WTC11 (cell line): Measurements from ENCODE around the gene LSP1. TPM values are rescaled to one million over a fixed set of nuclear protein-coding genes. Genes with fewer than 3 reads are reported as not detected.
"Not testable (repeated sequence)": the region's sequence is repeated elsewhere in the genome, so short reads cannot be mapped to it uniquely, and the experiment has no call there.

ENCODE experiments used
- ATAC-seq: fragments of 200-7000 bp; cut with Tn5 transposase; 2 replicates; pipeline ENCODE4 v1.10.0; 2021; ENCODE audit warnings: mild to moderate bottlenecking, moderate library complexity
- CTCF ChIA-PET: fragments of 300-600 bp; sonication (Branson Sonifier 250); formaldehyde crosslinking; loops from one replicate; lab custom pipeline; 2021; ENCODE audit warnings: antibody characterized with exemption; lab: Charles Lee
- POLR2A ChIA-PET: fragments of 350-600 bp; sonication (Branson Sonifier 250); formaldehyde crosslinking; loops from one replicate; lab custom pipeline; 2021; ENCODE audit warnings: antibody characterized with exemption; lab: Charles Lee
- DNase-seq: peaks from one replicate; pipeline ENCODE4 v3.0.0; 2021; ENCODE audit warnings: low spot score
- H3K27ac Mint-ChIP-seq: 2 replicates; pipeline ENCODE4 v1.8.0; 2021; ENCODE audit warnings: mixed read lengths
- H3K27me3 Mint-ChIP-seq: 2 replicates; pipeline ENCODE4 v1.8.0; 2021; ENCODE audit warnings: low read depth, mild to moderate bottlenecking, moderate library complexity, mixed read lengths
- H3K36me3 Mint-ChIP-seq: 2 replicates; pipeline ENCODE4 v1.8.0; 2021; ENCODE audit warnings: mixed read lengths
- H3K4me1 Mint-ChIP-seq: 2 replicates; pipeline ENCODE4 v1.8.0; 2022; ENCODE audit warnings: mixed read lengths
- H3K4me3 Mint-ChIP-seq: 2 replicates; pipeline ENCODE4 v1.8.0; 2021; ENCODE audit warnings: mild to moderate bottlenecking, moderate library complexity, mixed read lengths
- H3K9me3 Mint-ChIP-seq: 2 replicates; pipeline ENCODE4 v1.8.0; 2021; ENCODE audit warnings: mixed read lengths
- IRF2 ChIP-seq: sonication (generic); formaldehyde crosslinking; IDR thresholded peaks from 2 replicates; pipeline ENCODE4 v1.8.0; 2022; ENCODE audit warnings: low read depth, missing genetic modification reagents, borderline replicate concordance
- JAZF1 ChIP-seq: fragments of 250-450 bp; sonication (Bioruptor Pico); IDR thresholded peaks from 2 replicates; pipeline ENCODE4 v1.9.0; 2021; ENCODE audit warnings: moderate library complexity, mild to moderate bottlenecking, inconsistent platforms
- MYBL2 ChIP-seq: sonication (generic); formaldehyde crosslinking; IDR thresholded peaks from 2 replicates; pipeline ENCODE4 v1.8.1; 2023; ENCODE audit warnings: mild to moderate bottlenecking, moderate library complexity, missing genetic modification reagents
- NR1H2 ChIP-seq: sonication (generic); formaldehyde crosslinking; IDR thresholded peaks from 2 replicates; pipeline ENCODE4 v1.9.0; 2021; ENCODE audit warnings: mild to moderate bottlenecking, moderate library complexity, missing genetic modification reagents
- NR2C2 ChIP-seq: sonication (generic); formaldehyde crosslinking; IDR thresholded peaks from 2 replicates; pipeline ENCODE4 v1.8.0; 2022; ENCODE audit warnings: mild to moderate bottlenecking, missing genetic modification reagents
- RORB ChIP-seq: fragments of 250-450 bp; sonication (Bioruptor Pico); IDR thresholded peaks from 2 replicates; pipeline ENCODE4 v1.9.0; 2021; ENCODE audit warnings: mild to moderate bottlenecking
- SMAD3 ChIP-seq: sonication (generic); formaldehyde crosslinking; IDR thresholded peaks from 2 replicates; pipeline ENCODE4 v1.8.0; 2022; ENCODE audit warnings: missing genetic modification reagents, mild to moderate bottlenecking, borderline replicate concordance
- SMAD4 ChIP-seq: sonication (generic); formaldehyde crosslinking; IDR thresholded peaks from 2 replicates; pipeline ENCODE4 v1.8.0; 2022; ENCODE audit warnings: mild to moderate bottlenecking, missing genetic modification reagents
- SP1 ChIP-seq: sonication (generic); formaldehyde crosslinking; conservative IDR thresholded peaks from 2 replicates; pipeline ENCODE4 v1.8.1; 2022; ENCODE audit warnings: missing genetic modification reagents
- TP53 ChIP-seq: sonication (generic); formaldehyde crosslinking; IDR thresholded peaks from 2 replicates; pipeline ENCODE4 v1.8.1; 2023; ENCODE audit warnings: mild to moderate bottlenecking, missing genetic modification reagents
- ZNF219 ChIP-seq: sonication (generic); formaldehyde crosslinking; IDR thresholded peaks from 2 replicates; pipeline ENCODE4 v1.8.0; 2023; ENCODE audit warnings: missing genetic modification reagents, mild to moderate bottlenecking, borderline replicate concordance
- total RNA-seq: library from RNA; stranded (reverse); gene quantifications from 3 replicates; pipeline ENCODE4 v1.2.3, GENCODE V29; 2021
- TF ChIP-seq, protein P1 (sequence below): sonication (generic); formaldehyde crosslinking; IDR thresholded peaks from 2 replicates; pipeline ENCODE4 v1.8.1; 2023; ENCODE audit warnings: mild to moderate bottlenecking, missing genetic modification reagents, borderline replicate concordance
- TF ChIP-seq, protein P2 (sequence below): sonication (generic); formaldehyde crosslinking; IDR thresholded peaks from 2 replicates; pipeline ENCODE4 v1.8.1; 2022; ENCODE audit warnings: low read depth, mild to moderate bottlenecking, moderate library complexity, missing genetic modification reagents, borderline replicate concordance
- TF ChIP-seq, protein P3 (sequence below): fragments of 250-450 bp; sonication (Bioruptor Pico); IDR thresholded peaks from 2 replicates; pipeline ENCODE4 v1.9.0; 2021; ENCODE audit warnings: moderate library complexity, mild to moderate bottlenecking, inconsistent platforms, borderline replicate concordance
- TF ChIP-seq, protein P4 (sequence below): sonication (generic); formaldehyde crosslinking; IDR thresholded peaks from 2 replicates; pipeline ENCODE4 v1.8.1; 2022; ENCODE audit warnings: mild to moderate bottlenecking, moderate library complexity, missing genetic modification reagents
- TF ChIP-seq, protein P5 (sequence below): fragments of 250-450 bp; sonication (Bioruptor Pico); conservative IDR thresholded peaks from 2 replicates; pipeline ENCODE4 v1.9.0; 2021; ENCODE audit warnings: mild to moderate bottlenecking
- TF ChIP-seq, protein P6 (sequence below): fragments of 250-450 bp; sonication (Bioruptor Pico); IDR thresholded peaks from 2 replicates; pipeline ENCODE4 v1.9.0; 2021; ENCODE audit warnings: mild to moderate bottlenecking
- TF ChIP-seq, protein P7 (sequence below): sonication (generic); formaldehyde crosslinking; IDR thresholded peaks from 2 replicates; pipeline ENCODE4 v1.8.1; 2022; ENCODE audit warnings: mild to moderate bottlenecking, missing genetic modification reagents, moderate library complexity, borderline replicate concordance
- TF ChIP-seq, protein P8 (sequence below): fragments of 250-450 bp; sonication (Bioruptor Pico); IDR thresholded peaks from 2 replicates; pipeline ENCODE4 v1.8.0; 2021; ENCODE audit warnings: mild to moderate bottlenecking

Gene LSP1
- total RNA-seq, 1 experiment from 2014 or later, result 0.77 TPM

DNA sequence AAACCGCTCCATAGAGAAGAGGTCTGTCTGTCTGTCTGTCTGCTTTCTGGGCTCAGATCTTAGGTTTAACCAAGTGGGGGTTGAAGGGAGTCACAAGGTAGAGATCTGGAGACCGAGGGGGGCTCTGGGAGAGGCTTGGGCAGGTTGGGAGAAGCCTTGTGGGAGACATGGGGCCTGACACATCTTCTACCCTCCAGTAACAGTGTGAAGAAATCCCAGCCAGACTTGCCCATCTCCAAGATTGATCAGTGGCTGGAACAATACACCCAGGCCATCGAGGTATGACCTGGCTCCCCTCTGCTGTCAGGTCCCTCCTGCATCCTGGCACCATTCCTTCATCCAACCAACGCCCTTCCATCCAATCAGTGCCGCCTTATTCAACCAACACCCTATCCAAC, 31.4 kb downstream of the LSP1 start (continued):
- TF ChIP-seq, protein P1, sequence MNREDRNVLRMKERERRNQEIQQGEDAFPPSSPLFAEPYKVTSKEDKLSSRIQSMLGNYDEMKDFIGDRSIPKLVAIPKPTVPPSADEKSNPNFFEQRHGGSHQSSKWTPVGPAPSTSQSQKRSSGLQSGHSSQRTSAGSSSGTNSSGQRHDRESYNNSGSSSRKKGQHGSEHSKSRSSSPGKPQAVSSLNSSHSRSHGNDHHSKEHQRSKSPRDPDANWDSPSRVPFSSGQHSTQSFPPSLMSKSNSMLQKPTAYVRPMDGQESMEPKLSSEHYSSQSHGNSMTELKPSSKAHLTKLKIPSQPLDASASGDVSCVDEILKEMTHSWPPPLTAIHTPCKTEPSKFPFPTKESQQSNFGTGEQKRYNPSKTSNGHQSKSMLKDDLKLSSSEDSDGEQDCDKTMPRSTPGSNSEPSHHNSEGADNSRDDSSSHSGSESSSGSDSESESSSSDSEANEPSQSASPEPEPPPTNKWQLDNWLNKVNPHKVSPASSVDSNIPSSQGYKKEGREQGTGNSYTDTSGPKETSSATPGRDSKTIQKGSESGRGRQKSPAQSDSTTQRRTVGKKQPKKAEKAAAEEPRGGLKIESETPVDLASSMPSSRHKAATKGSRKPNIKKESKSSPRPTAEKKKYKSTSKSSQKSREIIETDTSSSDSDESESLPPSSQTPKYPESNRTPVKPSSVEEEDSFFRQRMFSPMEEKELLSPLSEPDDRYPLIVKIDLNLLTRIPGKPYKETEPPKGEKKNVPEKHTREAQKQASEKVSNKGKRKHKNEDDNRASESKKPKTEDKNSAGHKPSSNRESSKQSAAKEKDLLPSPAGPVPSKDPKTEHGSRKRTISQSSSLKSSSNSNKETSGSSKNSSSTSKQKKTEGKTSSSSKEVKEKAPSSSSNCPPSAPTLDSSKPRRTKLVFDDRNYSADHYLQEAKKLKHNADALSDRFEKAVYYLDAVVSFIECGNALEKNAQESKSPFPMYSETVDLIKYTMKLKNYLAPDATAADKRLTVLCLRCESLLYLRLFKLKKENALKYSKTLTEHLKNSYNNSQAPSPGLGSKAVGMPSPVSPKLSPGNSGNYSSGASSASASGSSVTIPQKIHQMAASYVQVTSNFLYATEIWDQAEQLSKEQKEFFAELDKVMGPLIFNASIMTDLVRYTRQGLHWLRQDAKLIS, result no peak
- no peak for TF ChIP-seq IRF2
- TF ChIP-seq, protein P2, sequence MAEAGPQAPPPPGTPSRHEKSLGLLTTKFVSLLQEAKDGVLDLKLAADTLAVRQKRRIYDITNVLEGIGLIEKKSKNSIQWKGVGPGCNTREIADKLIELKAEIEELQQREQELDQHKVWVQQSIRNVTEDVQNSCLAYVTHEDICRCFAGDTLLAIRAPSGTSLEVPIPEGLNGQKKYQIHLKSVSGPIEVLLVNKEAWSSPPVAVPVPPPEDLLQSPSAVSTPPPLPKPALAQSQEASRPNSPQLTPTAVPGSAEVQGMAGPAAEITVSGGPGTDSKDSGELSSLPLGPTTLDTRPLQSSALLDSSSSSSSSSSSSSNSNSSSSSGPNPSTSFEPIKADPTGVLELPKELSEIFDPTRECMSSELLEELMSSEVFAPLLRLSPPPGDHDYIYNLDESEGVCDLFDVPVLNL (CRISPR knock-in tag), result no peak
- TF ChIP-seq, all 79 proteins: peak for 0

DNA sequence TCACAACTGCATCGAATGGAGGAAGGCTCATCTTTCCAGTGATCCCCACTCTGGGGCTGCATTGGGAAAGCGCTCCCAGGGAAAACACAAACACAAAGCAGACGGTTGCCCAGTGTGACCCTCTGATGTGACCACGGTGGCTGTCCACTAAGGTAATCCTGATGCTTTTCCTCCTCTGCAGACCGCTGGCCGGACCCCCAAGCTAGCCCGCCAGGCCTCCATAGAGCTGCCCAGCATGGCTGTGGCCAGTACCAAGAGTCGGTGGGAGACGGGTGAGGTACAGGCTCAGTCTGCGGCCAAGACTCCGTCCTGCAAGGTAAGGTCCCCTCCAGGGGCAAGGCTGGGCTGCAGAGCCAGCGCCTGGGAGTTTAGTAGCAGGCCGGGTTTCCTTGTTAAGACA, 33.7 kb downstream of the LSP1 start:
- ATAC-seq, H3K36me3 Mint-ChIP-seq, CTCF ChIA-PET, H3K4me1 Mint-ChIP-seq, H3K4me3 Mint-ChIP-seq, H3K9me3 Mint-ChIP-seq, POLR2A ChIA-PET, H3K27ac Mint-ChIP-seq, H3K27me3 Mint-ChIP-seq, DNase-seq: not testable (repeated sequence)

DNA sequence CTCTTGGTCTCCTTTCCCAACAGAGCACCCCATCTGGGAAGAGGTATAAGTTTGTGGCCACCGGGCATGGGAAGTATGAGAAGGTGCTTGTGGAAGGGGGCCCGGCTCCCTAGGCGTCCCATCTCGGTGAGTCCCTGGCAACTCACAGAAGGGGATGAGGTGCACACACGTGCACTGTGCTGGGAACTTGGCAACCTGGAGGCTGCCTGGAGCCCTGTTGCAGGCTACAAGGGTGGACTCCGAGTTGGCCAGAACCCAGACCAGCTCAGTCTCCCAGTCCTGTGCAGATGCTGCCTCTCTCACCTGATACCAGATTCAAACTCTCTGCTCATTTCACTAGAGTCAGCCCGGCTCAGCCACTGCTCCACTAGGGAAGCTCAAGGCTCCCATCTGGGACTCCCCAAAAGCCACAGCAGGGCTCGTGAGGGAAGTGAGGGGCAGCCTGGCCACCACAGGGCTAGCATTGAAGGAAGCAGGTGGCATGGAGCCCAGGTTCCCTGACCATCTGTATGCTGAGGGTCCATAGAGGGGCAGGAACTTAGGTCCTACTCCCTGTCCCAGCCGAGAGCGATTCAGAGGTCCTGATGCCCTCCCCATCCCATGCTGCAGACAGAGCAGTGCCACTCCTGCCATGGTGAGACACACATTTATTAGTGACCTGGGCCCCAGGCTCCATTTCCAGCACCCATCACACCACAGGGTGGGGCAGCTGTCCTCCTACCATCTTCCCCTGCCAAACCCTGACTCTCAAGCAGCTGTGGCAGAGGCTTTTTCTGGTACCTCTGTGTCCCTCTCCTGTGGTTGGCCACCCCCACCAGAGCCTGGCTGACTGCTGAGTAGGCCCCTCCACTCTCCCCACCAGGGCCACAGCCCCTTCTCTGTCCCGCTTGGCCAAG, 34.8 kb downstream of the LSP1 start:
- no peak for ATAC-seq
- TF ChIP-seq TP53 (CRISPR knock-in tag) (no peak), MYBL2 (no peak), SP1 (CRISPR knock-in tag) (no peak), NR1H2 (CRISPR knock-in tag) (no peak), SMAD4 (no peak), SMAD3 (CRISPR knock-in tag) (no peak), NR2C2 (CRISPR knock-in tag) (no peak), ZNF219 (no peak), JAZF1 (CRISPR knock-in tag) (no peak), RORB (CRISPR knock-in tag) (no peak)
- TF ChIP-seq, protein P3, sequence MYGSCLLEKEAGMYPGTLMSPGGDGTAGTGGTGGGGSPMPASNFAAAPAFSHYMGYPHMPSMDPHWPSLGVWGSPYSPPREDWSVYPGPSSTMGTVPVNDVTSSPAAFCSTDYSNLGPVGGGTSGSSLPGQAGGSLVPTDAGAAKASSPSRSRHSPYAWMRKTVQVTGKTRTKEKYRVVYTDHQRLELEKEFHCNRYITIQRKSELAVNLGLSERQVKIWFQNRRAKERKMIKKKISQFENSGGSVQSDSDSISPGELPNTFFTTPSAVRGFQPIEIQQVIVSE, result no peak
- TF ChIP-seq, protein P4, sequence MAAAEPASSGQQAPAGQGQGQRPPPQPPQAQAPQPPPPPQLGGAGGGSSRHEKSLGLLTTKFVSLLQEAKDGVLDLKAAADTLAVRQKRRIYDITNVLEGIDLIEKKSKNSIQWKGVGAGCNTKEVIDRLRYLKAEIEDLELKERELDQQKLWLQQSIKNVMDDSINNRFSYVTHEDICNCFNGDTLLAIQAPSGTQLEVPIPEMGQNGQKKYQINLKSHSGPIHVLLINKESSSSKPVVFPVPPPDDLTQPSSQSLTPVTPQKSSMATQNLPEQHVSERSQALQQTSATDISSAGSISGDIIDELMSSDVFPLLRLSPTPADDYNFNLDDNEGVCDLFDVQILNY (CRISPR knock-in tag), result no peak
- TF ChIP-seq, protein P5, sequence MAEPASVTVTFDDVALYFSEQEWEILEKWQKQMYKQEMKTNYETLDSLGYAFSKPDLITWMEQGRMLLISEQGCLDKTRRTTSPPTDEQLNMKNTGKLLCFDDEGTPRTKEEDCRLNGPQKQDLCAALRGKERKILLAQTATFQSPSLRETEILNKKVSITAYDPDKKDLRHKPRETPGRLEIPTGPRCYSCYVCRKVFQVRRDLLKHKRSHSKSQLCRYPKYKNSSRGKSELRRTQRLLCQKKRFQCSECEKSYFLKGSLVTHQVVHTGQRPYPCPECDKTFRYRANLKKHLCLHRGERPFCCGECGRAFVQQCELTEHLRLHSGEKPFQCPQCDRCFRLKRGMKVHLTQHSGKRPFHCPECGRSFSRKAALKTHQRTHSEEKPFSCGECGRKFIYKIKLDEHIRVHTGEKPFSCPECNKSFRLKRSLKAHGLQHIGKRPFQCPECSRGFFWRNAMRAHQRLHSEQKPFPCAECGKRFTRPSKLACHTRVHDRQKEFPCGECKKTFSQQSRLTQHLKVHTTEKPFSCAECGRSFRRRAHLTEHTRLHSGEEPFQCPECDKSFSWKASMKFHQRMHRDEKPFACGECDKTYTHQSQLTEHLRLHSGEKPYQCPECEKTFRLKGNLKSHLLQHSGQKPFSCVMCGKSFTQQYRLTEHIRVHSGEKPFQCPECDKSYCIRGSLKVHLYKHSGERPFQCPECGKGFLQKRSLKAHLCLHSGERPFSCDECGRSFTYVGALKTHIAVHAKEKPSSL (CRISPR knock-in tag), result no peak
- TF ChIP-seq, protein P6, sequence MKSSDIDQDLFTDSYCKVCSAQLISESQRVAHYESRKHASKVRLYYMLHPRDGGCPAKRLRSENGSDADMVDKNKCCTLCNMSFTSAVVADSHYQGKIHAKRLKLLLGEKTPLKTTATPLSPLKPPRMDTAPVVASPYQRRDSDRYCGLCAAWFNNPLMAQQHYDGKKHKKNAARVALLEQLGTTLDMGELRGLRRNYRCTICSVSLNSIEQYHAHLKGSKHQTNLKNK (CRISPR knock-in tag), result no peak
- TF ChIP-seq, protein P7, sequence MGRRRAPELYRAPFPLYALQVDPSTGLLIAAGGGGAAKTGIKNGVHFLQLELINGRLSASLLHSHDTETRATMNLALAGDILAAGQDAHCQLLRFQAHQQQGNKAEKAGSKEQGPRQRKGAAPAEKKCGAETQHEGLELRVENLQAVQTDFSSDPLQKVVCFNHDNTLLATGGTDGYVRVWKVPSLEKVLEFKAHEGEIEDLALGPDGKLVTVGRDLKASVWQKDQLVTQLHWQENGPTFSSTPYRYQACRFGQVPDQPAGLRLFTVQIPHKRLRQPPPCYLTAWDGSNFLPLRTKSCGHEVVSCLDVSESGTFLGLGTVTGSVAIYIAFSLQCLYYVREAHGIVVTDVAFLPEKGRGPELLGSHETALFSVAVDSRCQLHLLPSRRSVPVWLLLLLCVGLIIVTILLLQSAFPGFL, result no peak
- TF ChIP-seq, protein P8, sequence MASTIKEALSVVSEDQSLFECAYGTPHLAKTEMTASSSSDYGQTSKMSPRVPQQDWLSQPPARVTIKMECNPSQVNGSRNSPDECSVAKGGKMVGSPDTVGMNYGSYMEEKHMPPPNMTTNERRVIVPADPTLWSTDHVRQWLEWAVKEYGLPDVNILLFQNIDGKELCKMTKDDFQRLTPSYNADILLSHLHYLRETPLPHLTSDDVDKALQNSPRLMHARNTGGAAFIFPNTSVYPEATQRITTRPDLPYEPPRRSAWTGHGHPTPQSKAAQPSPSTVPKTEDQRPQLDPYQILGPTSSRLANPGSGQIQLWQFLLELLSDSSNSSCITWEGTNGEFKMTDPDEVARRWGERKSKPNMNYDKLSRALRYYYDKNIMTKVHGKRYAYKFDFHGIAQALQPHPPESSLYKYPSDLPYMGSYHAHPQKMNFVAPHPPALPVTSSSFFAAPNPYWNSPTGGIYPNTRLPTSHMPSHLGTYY (CRISPR knock-in tag), result no peak

More for the DNA sequence above, 34.8 kb downstream of the LSP1 start:
- no peak for DNase-seq
- POLR2A ChIA-PET, result no interaction called here
- H3K4me1 Mint-ChIP-seq, result no peaks in the 10 kb centered on the region
- CTCF ChIA-PET, result interaction anchor here (0.5 to 1.9 kb wide), 2 partner anchors 11 to 41 kb away, joined by 3 to 5 read pairs; no protein-coding TSS in a partner anchor
- H3K36me3 Mint-ChIP-seq, result no peaks in the 10 kb centered on the region
- H3K9me3 Mint-ChIP-seq, result no peaks in the 10 kb centered on the region
- no peak overlapping the region for H3K27ac Mint-ChIP-seq
- H3K27me3 Mint-ChIP-seq, result no peaks in the 10 kb centered on the region; the same call in 1 of the 2 replicates
- H3K4me3 Mint-ChIP-seq, result no peak overlapping the region
